Neural crest cell (in vitro differentiated cells): ENCODE results near the gene ETHE1. TPM values are rescaled to one million over a fixed set of nuclear protein-coding genes. Genes with fewer than 3 reads are reported as not detected.

ENCODE experiments used
- DNase-seq: peaks from one replicate; pipeline ENCODE4 v3.0.0; 2021; ENCODE audit warnings: low read depth, mixed read lengths, low spot score
- H3K27ac Mint-ChIP-seq: one replicate; pipeline ENCODE4 v1.8.0; 2021; ENCODE audit warnings: mild to moderate bottlenecking, mixed read lengths; ENCODE audit not compliant: unreplicated experiment
- H3K27me3 Mint-ChIP-seq: 2 replicates; pipeline ENCODE4 v1.8.0; 2021; ENCODE audit warnings: low read depth, mild to moderate bottlenecking, mixed read lengths
- H3K36me3 Mint-ChIP-seq: 2 replicates; pipeline ENCODE4 v1.8.0; 2021; ENCODE audit warnings: low read depth, mild to moderate bottlenecking, mixed read lengths
- H3K4me1 Mint-ChIP-seq: 2 replicates; pipeline ENCODE4 v1.8.0; 2021; ENCODE audit warnings: mixed read lengths
- H3K4me3 Mint-ChIP-seq: one replicate; pipeline ENCODE4 v1.8.0; 2021; ENCODE audit warnings: mild to moderate bottlenecking, mixed read lengths
- H3K9me3 Mint-ChIP-seq: 2 replicates; pipeline ENCODE4 v1.8.0; 2021; ENCODE audit warnings: mixed read lengths
- total RNA-seq: library from RNA; stranded (reverse); gene quantifications from 2 replicates; pipeline ENCODE4 v1.2.1, GENCODE V29; 2021
- TF ChIP-seq, protein P1 (sequence below): fragments of 200-600 bp; sonication (generic); conservative IDR thresholded peaks from 2 replicates; pipeline ENCODE4 v1.5.0; 2021; ENCODE audit warnings: antibody characterized with exemption, mild to moderate bottlenecking

Gene ETHE1
- total RNA-seq, 1 donor from 2014 or later: 23.7 TPM

DNA sequence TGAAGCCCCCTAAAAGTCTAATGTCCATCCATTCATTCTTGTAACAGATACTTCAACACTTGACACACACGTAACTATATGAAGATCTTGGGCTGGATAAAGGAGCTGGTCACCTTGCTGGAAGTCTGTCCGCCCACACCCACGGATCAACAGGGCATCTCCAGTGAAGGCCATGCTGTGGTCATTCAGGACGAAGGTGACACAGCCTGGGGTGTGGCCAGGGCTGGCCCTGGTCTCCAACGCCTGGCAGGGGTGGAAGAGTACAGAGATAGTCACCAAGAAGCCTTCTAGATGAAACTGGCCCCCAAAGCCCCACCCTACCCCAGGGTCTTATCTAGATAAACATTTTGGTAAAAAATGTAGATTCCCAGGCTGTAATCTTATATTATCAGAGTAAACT, 15.7 kb downstream of the ETHE1 start:
- DNase-seq: no peak
- H3K27ac Mint-ChIP-seq: no peak overlapping the region
- TF ChIP-seq, protein P1, sequence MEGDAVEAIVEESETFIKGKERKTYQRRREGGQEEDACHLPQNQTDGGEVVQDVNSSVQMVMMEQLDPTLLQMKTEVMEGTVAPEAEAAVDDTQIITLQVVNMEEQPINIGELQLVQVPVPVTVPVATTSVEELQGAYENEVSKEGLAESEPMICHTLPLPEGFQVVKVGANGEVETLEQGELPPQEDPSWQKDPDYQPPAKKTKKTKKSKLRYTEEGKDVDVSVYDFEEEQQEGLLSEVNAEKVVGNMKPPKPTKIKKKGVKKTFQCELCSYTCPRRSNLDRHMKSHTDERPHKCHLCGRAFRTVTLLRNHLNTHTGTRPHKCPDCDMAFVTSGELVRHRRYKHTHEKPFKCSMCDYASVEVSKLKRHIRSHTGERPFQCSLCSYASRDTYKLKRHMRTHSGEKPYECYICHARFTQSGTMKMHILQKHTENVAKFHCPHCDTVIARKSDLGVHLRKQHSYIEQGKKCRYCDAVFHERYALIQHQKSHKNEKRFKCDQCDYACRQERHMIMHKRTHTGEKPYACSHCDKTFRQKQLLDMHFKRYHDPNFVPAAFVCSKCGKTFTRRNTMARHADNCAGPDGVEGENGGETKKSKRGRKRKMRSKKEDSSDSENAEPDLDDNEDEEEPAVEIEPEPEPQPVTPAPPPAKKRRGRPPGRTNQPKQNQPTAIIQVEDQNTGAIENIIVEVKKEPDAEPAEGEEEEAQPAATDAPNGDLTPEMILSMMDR: no peak
- H3K4me1 Mint-ChIP-seq: no peaks in the 10 kb centered on the region
- no peak overlapping the region for H3K4me3 Mint-ChIP-seq
- H3K9me3 Mint-ChIP-seq: no peaks in the 10 kb centered on the region
- no peaks in the 10 kb centered on the region for H3K27me3 Mint-ChIP-seq
- peaks cover 8% of the 10 kb centered on the region for H3K36me3 Mint-ChIP-seq

DNA sequence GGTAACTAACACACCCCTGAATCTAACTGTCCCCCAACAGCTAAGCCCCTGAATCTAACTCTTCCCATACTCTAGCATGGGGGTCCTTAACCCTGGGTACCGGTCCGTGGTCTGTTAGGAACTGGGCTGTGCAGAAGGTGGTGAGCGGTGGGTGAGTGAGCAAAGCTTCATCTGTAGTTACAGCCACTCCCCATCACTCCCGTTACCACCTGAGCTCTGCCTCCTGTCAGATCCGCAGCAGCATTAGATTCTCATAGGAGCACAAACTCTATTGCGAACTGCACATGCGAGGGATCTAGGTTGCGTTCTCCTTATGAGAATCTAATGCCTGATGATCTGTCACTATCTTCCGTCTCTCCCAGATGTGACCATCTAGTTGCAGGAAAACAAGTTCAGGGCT, 16.3 kb downstream of the ETHE1 start:
- TF ChIP-seq, protein P1: no peak
- H3K27me3 Mint-ChIP-seq: no peaks in the 10 kb centered on the region
- peaks cover 8% of the 10 kb centered on the region for H3K36me3 Mint-ChIP-seq
- no peak overlapping the region for H3K27ac Mint-ChIP-seq
- DNase-seq: no peak
- no peak overlapping the region for H3K4me3 Mint-ChIP-seq
- no peaks in the 10 kb centered on the region for H3K4me1 Mint-ChIP-seq
- no peaks in the 10 kb centered on the region for H3K9me3 Mint-ChIP-seq

DNA sequence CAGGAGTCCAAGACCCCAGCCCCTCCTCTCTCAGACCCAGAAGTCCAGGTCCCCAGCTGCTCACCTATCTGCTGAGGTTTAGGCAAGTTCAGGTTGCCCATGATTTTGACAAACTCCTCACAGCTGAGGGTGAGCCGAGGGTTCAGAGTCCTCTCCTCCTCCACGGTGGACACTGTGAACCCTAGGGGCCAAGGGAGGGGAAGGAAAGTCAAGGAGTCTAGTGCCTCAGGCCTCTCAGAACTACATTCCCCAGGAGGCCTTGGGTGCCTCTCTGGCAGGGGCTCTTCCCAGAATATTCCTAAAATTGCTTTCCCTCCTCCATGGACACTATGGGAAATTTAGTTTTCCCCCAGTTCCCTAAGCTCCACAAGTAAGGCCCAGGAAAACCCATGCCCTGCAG, 19.1 kb downstream of the ETHE1 start:
- H3K27me3 Mint-ChIP-seq: peaks cover 2% of the 10 kb centered on the region
- H3K27ac Mint-ChIP-seq: no peak overlapping the region
- peaks cover 19% of the 10 kb centered on the region for H3K4me1 Mint-ChIP-seq

DNA sequence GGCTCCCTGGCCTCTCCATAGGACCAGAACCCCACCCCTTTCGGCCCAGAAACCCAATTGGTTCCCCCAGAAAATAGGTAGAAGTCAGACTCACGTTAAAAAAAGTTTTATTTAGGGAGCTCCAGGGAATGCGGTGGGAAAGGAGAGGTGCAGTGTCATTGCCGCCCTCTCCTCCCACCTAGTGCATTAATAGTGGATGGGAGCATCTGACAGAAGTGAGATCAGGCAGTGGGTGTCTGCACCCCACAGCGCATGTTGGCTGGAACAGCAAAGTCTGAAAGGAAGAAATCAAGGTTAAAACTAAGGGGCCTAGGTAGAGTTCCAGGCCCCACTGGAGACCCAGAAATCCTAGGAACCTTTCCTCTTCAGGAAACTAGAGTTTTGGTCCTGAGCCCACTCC, 20.4 kb downstream of the ETHE1 start:
- H3K4me3 Mint-ChIP-seq: peak overlapping the region; percentile 66
- peaks cover 2% of the 10 kb centered on the region for H3K27me3 Mint-ChIP-seq
- no peak overlapping the region for H3K27ac Mint-ChIP-seq
- no peaks in the 10 kb centered on the region for H3K9me3 Mint-ChIP-seq
- DNase-seq: no peak
- H3K4me1 Mint-ChIP-seq: peaks cover 21% of the 10 kb centered on the region
- TF ChIP-seq, protein P1: no peak
- peaks cover 2% of the 10 kb centered on the region for H3K36me3 Mint-ChIP-seq

More for the DNA sequence above, 19.1 kb downstream of the ETHE1 start:
- H3K4me3 Mint-ChIP-seq: peak overlapping the region; percentile 49
- DNase-seq: no peak
- H3K9me3 Mint-ChIP-seq: no peaks in the 10 kb centered on the region
- H3K36me3 Mint-ChIP-seq: peaks cover 5% of the 10 kb centered on the region
- TF ChIP-seq, protein P1: no peak

DNA sequence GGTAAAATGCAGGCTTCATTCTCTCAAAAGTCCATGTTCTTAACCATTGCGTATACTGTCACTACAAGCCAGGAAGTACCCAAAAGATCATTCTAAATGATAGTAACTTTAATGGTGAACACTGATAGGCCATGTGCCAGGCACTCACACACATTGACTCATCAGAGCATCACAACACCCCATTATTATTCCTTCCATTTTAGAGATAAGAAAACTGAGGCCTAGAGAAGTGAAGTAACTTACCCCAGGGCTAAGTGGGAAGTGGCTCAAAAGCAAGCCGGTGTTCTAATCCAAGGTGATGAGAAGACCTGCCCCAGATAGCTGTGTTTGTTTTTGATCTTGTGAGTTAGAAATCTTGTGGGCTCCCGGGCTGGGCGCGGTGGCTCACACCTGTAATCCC, 21.1 kb downstream of the ETHE1 start:
- Mint-ChIP-seq H3K4me1 (peaks cover 21% of the 10 kb centered on the region), H3K36me3 (peaks cover 2% of the 10 kb centered on the region), H3K4me3 (peak overlapping the region; percentile 66), H3K27me3 (peaks cover 2% of the 10 kb centered on the region), H3K9me3 (no peaks in the 10 kb centered on the region), H3K27ac (no peak overlapping the region)
- DNase-seq: no peak
- TF ChIP-seq, protein P1: no peak

DNA sequence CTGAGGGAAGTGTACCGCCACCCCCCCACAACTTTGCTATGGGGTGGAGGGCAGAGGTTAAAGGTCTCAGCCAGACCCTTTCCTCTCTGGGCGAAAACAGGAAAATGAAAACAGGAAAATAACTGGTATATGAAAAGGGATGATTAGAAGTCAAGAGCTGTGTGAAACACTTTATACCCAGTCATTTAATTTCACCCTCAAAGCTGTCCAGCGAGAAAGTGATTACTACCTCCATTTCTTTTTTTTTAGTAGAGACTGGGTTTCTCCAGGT, 21.9 kb downstream of the ETHE1 start:
- Mint-ChIP-seq H3K4me3 (peak overlapping the region; percentile 62), H3K27me3 (peaks cover 2% of the 10 kb centered on the region), H3K4me1 (peaks cover 21% of the 10 kb centered on the region), H3K36me3 (peaks cover 2% of the 10 kb centered on the region), H3K27ac (no peak overlapping the region), H3K9me3 (no peaks in the 10 kb centered on the region)
- TF ChIP-seq, protein P1: no peak
- DNase-seq: no peak
